HG03280 (cell line): ENCODE measurements around the gene NR1D2.

Experiments
- ATAC-seq: cut with Tn5 transposase; IDR thresholded peaks from one replicate; pipeline ENCODE4 v1.9.1; 2021; ENCODE audit warnings: mild to moderate bottlenecking, moderate library complexity; ENCODE audit not compliant: unreplicated experiment

The NR1D2 gene

GRCh38 chr3:23961913-23962312 lies 16.8 kb downstream of the NR1D2 start:
- ATAC-seq, result no peak

GRCh38 chr3:23964537-23965235 lies 19.6 kb downstream of the NR1D2 start:
- ATAC-seq, result no peak

GRCh38 chr3:23966328-23966727 lies 21.2 kb downstream of the NR1D2 start:
- ATAC-seq, result no peak

GRCh38 chr3:23968463-23969184 lies 23.5 kb downstream of the NR1D2 start:
- no peak for ATAC-seq

GRCh38 chr3:23969393-23969792 lies 24.3 kb downstream of the NR1D2 start:
- ATAC-seq, result no peak

- no peak for ATAC-seq
Measured at GRCh38 chr3:23971684-23972083, 26.6 kb downstream of the NR1D2 start.

GRCh38 chr3:23976555-23976954 lies 31.5 kb downstream of the NR1D2 start:
- no peak for ATAC-seq

GRCh38 chr3:23979569-23979968 lies 34.5 kb downstream of the NR1D2 start:
- ATAC-seq, result no peak

GRCh38 chr3:23981136-23981535 lies 36.0 kb downstream of the NR1D2 start:
- ATAC-seq, result no peak

- no peak for ATAC-seq
Measured at GRCh38 chr3:23981955-23982354, 36.9 kb downstream of the NR1D2 start.

- no peak for ATAC-seq
Measured at GRCh38 chr3:23984934-23985333, 39.8 kb downstream of the NR1D2 start.

GRCh38 chr3:23985747-23986544 lies 40.9 kb downstream of the NR1D2 start:
- ATAC-seq, result no peak

GRCh38 chr3:23987356-23987755 lies 42.3 kb downstream of the NR1D2 start:
- ATAC-seq, result no peak

- ATAC-seq, result no peak
Measured at GRCh38 chr3:23991306-23991682, 46.2 kb downstream of the NR1D2 start.

- ATAC-seq, result no peak
Measured at GRCh38 chr3:23991683-23992628, 46.9 kb downstream of the NR1D2 start.

GRCh38 chr3:23993556-23994243 lies 48.6 kb downstream of the NR1D2 start:
- ATAC-seq, result no peak

- ATAC-seq, result no peak
Measured at GRCh38 chr3:23994244-23994569, 49.1 kb downstream of the NR1D2 start.

GRCh38 chr3:23995219-23995618 lies 50.1 kb downstream of the NR1D2 start:
- no peak for ATAC-seq

- ATAC-seq, result no peak
Measured at GRCh38 chr3:23996095-23996524, 51.0 kb downstream of the NR1D2 start.

GRCh38 chr3:23999012-23999641 lies 54.0 kb downstream of the NR1D2 start:
- peak; percentile 62 for ATAC-seq
